Liver (tissue), 9 donors: ENCODE results near the gene TINAG. TPM values are rescaled to one million over a fixed set of nuclear protein-coding genes. Genes with fewer than 3 reads are reported as not detected.

ENCODE experiments used
- DNase-seq: peaks from one replicate; pipeline ENCODE4 v3.0.0-alpha.2; 2017; ENCODE audit warnings: low spot score
- H3K27ac ChIP-seq, 2 donors: one replicate each; pipeline ENCODE4 v1.7.0; 2013; ENCODE audit warnings: inconsistent platforms in 2 of 2, low read length in 2 of 2, control low read depth in 1 of 2, low read depth in 1 of 2, mild to moderate bottlenecking in 1 of 2
- H3K27me3 ChIP-seq, 4 donors: one replicate each; pipeline versions ENCODE4 v1.6.1 to v1.7.0; 2013; ENCODE audit warnings: low read length in 3 of 4, inconsistent platforms in 1 of 4, mild to moderate bottlenecking in 1 of 4, moderate library complexity in 1 of 4; ENCODE audit not compliant: control insufficient read depth in 4 of 4, insufficient read depth in 4 of 4
- H3K36me3 ChIP-seq, 4 donors: one replicate each; pipeline versions ENCODE4 v1.6.1 to v1.7.0; 2013; ENCODE audit warnings: low read length in 3 of 4, mild to moderate bottlenecking in 3 of 4, low read depth in 1 of 4, moderate library complexity in 1 of 4; ENCODE audit not compliant: control insufficient read depth in 4 of 4, insufficient read depth in 3 of 4
- H3K4me1 ChIP-seq, 4 donors: one replicate each; pipeline versions ENCODE4 v1.6.1 to v1.7.0; 2013; ENCODE audit warnings: low read length in 3 of 4, mild to moderate bottlenecking in 3 of 4, moderate library complexity in 1 of 4; ENCODE audit not compliant: control insufficient read depth in 4 of 4, insufficient read depth in 4 of 4
- H3K4me3 ChIP-seq, 3 donors: one replicate each; pipeline versions ENCODE4 v1.6.1 to v1.7.0; 2013; ENCODE audit warnings: low read length in 3 of 3, control low read depth in 1 of 3, low read depth in 1 of 3, mild to moderate bottlenecking in 1 of 3
- H3K9ac ChIP-seq, 2 donors: one replicate each; pipeline ENCODE4 v1.7.0; 2013; ENCODE audit warnings: low read length in 2 of 2, mild to moderate bottlenecking in 2 of 2, moderate library complexity in 2 of 2, control low read depth in 1 of 2, low read depth in 1 of 2
- H3K9me3 ChIP-seq, 4 donors: one replicate each; pipeline versions ENCODE4 v1.6.1 to v1.7.0; 2013; ENCODE audit warnings: low read length in 3 of 4; ENCODE audit not compliant: control insufficient read depth in 4 of 4
- EGR1 ChIP-seq, 2 donors: IDR thresholded peaks; 2 replicates each; pipeline ENCODE4 v1.6.1; 2016 to 2018; ENCODE audit warnings: antibody characterized with exemption in 2 of 2, low read depth in 2 of 2
- HNF4A ChIP-seq, 2 donors: conservative IDR thresholded peaks; 2 replicates each; pipeline ENCODE4 v1.6.1; 2016; ENCODE audit warnings: antibody characterized with exemption in 2 of 2, mild to moderate bottlenecking in 2 of 2
- JUND ChIP-seq, 2 donors: IDR thresholded peaks; 2 replicates each; pipeline ENCODE4 v1.6.1; 2016; ENCODE audit warnings: antibody characterized with exemption in 2 of 2
- MAX ChIP-seq: IDR thresholded peaks from 2 replicates; pipeline ENCODE4 v1.6.1; 2016; ENCODE audit warnings: antibody characterized with exemption
- NR2F2 ChIP-seq: IDR thresholded peaks from 2 replicates; pipeline ENCODE4 v1.6.1; 2016; ENCODE audit warnings: antibody characterized with exemption
- RAD21 ChIP-seq, 2 donors: IDR thresholded peaks; 2 replicates each; pipeline ENCODE4 v1.6.1; 2016; ENCODE audit warnings: antibody characterized with exemption in 2 of 2, mild to moderate bottlenecking in 2 of 2
- RXRA ChIP-seq, 2 donors: IDR thresholded peaks; 2 replicates each; pipeline ENCODE4 v1.6.1; 2017 to 2018; ENCODE audit warnings: antibody characterized with exemption in 2 of 2, mild to moderate bottlenecking in 1 of 2
- TAF1 ChIP-seq: conservative IDR thresholded peaks from 2 replicates; pipeline ENCODE4 v1.6.1; 2016; ENCODE audit warnings: antibody characterized with exemption, mild to moderate bottlenecking
- YY1 ChIP-seq: IDR thresholded peaks from 2 replicates; pipeline ENCODE4 v1.6.1; 2016; ENCODE audit warnings: antibody characterized with exemption, mild to moderate bottlenecking
- ZBTB33 ChIP-seq: IDR thresholded peaks from 2 replicates; pipeline ENCODE4 v1.6.1; 2016; ENCODE audit warnings: antibody characterized with exemption
- WGBS: extraction: QIAGEN DNeasy Blood & Tissue Kit; methylation state at CpG from one replicate; pipeline ENCODE4 v1.1.7; 2013; 5-methylcytosine and 5-hydroxymethylcytosine counted together
- polyA plus RNA-seq, 2 donors: library from polyadenylated mRNA; stranded (reverse) in 1 of 2; unstranded in 1 of 2; fragments of 200-250 nt in 1 of 2; fragments of >200 nt in 1 of 2; fragmentation: Nextera tagmentation in 1 of 2; extraction: Ambion mirVana in 1 of 2; gene quantifications; one replicate each; pipeline versions ENCODE4 v1.2.1 to v1.2.3, GENCODE V29; 2013 to 2015
- total RNA-seq, 2 donors: library from RNA; depleted of rRNA; stranded (reverse); fragments of >200 nt; gene quantifications; one replicate each; pipeline ENCODE4 v1.2.3, GENCODE V29; 2014
- TF ChIP-seq, protein P1 (sequence below): fragments of 150-350 bp; IDR thresholded peaks from 2 replicates; pipeline ENCODE4 v1.5.1; 2017; ENCODE audit warnings: improper control_type of control experiment, low read depth, low read length; ENCODE audit not compliant: missing input control
- TF ChIP-seq, protein P2 (sequence below): IDR thresholded peaks from 2 replicates; pipeline ENCODE4 v1.6.1; 2016; ENCODE audit warnings: antibody characterized with exemption
- donor health status: healthy.
- donor health status: healthy.
- donor health status: healthy.
- donor health status: healthy.
- donor health status: healthy.

Gene TINAG
- total and polyA plus RNA-seq, 4 donors = not detected

- TF ChIP-seq, protein P1, sequence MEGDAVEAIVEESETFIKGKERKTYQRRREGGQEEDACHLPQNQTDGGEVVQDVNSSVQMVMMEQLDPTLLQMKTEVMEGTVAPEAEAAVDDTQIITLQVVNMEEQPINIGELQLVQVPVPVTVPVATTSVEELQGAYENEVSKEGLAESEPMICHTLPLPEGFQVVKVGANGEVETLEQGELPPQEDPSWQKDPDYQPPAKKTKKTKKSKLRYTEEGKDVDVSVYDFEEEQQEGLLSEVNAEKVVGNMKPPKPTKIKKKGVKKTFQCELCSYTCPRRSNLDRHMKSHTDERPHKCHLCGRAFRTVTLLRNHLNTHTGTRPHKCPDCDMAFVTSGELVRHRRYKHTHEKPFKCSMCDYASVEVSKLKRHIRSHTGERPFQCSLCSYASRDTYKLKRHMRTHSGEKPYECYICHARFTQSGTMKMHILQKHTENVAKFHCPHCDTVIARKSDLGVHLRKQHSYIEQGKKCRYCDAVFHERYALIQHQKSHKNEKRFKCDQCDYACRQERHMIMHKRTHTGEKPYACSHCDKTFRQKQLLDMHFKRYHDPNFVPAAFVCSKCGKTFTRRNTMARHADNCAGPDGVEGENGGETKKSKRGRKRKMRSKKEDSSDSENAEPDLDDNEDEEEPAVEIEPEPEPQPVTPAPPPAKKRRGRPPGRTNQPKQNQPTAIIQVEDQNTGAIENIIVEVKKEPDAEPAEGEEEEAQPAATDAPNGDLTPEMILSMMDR = no peak
- TF ChIP-seq RXRA (IDR thresholded peaks at IDR 0.05) = no peak
Observed at GRCh38 chr6:54284161-54284860, 23.9 kb upstream of the TINAG start (continued).

DNA sequence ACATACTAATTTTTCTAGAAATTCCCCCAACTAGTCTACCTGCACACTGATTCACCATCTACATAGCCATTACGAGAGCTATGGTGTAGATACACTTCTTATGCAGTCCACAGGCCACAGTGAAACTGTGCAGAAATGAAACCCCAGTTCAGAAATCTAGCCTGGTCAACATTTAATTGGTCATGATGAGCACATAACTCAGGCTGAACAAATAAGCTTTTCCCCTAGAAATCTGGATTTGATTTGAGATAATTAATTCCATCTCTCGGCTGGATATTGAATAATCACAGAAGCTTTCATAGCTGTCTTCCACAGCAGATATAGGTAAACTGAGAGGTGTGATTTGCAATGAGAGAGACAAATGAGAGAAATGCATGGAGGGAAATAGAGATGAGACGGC, 22.6 kb upstream of the TINAG start:
- no peak overlapping the region for H3K4me3 ChIP-seq
- whole genome bisulfite sequencing = 94% methylated on average over 3 of the region's 3 CpGs
- no peak for DNase-seq
- no peak overlapping the region for H3K9ac ChIP-seq
- no peaks in the 10 kb centered on the region for H3K9me3 ChIP-seq
- H3K27me3 ChIP-seq = no peaks in the 10 kb centered on the region
- no peaks in the 10 kb centered on the region for H3K36me3 ChIP-seq
- H3K4me1 ChIP-seq = no peaks in the 10 kb centered on the region
- H3K27ac ChIP-seq = no peak overlapping the region
- no peak for TF ChIP-seq JUND (IDR thresholded peaks at IDR 0.05)

GRCh38 chr6:54286141-54286540, 22.1 kb upstream of the TINAG start:
- H3K9ac ChIP-seq = no peak overlapping the region
- H3K4me3 ChIP-seq = no peak overlapping the region
- DNase-seq = no peak
- H3K27me3 ChIP-seq = no peaks in the 10 kb centered on the region
- no peak overlapping the region for H3K27ac ChIP-seq
- H3K9me3 ChIP-seq = no peaks in the 10 kb centered on the region
- no peaks in the 10 kb centered on the region for H3K36me3 ChIP-seq
- H3K4me1 ChIP-seq = no peaks in the 10 kb centered on the region
- no peak for TF ChIP-seq JUND (IDR thresholded peaks at IDR 0.05)
- TF ChIP-seq, protein P1 = no peak
- no peak for TF ChIP-seq HNF4A (conservative IDR thresholded peaks at IDR 0.05)
- no peak for TF ChIP-seq YY1
- no peak for TF ChIP-seq RAD21 (IDR thresholded peaks at IDR 0.05)
- TF ChIP-seq, protein P2, sequence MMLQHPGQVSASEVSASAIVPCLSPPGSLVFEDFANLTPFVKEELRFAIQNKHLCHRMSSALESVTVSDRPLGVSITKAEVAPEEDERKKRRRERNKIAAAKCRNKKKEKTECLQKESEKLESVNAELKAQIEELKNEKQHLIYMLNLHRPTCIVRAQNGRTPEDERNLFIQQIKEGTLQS = no peak
- no peak for TF ChIP-seq MAX
- no peak for TF ChIP-seq EGR1 (IDR thresholded peaks at IDR 0.05; ENCODE audit: low read depth in 2 of 2)
- no peak for TF ChIP-seq ZBTB33
- no peak for TF ChIP-seq RXRA (IDR thresholded peaks at IDR 0.05)
- no peak for TF ChIP-seq TAF1
- TF ChIP-seq NR2F2 = no peak
